Subcutaneous adipose tissue (tissue), 4 donors: ENCODE results near the gene LUZP2. TPM values are rescaled to one million over a fixed set of nuclear protein-coding genes. Genes with fewer than 3 reads are reported as not detected.

Source experiments
- total RNA-seq, 4 donors: library from RNA; depleted of rRNA; stranded (reverse); fragments of >200 nt; gene quantifications; one replicate each; pipeline ENCODE4 v1.1.0, GENCODE V29; 2016
- TF ChIP-seq, protein P1 (sequence below): fragments of 450-650 bp; IDR thresholded peaks from one replicate; pipeline ENCODE4 v1.5.1; 2016; ENCODE audit warnings: low read depth, mild to moderate bottlenecking, control low read depth, antibody characterized with exemption, moderate library complexity

LUZP2 gene
- total RNA-seq, 4 donors from 2014 or later = 0.33 to 0.66 (median 0.38) TPM; not detected in 1

DNA sequence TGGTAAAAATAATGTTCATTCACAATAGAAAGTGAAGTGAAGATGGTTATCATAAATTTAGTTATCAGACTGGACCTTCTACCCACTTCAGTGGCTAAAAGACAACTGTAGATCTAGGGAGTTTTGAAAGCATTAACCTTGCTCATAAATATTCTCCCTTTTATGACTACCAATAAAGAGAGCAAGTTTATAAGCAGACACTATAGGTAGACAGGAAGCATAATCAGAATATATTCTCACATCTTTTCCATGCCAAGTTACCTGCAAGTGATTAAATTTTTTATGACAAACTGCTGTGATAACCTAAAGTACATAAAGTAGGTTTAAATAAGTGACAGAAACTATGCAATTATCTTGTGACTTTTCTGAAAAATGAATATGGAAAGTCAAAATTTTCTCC, 62.5 kb downstream of the LUZP2 start:
- TF ChIP-seq, protein P1, sequence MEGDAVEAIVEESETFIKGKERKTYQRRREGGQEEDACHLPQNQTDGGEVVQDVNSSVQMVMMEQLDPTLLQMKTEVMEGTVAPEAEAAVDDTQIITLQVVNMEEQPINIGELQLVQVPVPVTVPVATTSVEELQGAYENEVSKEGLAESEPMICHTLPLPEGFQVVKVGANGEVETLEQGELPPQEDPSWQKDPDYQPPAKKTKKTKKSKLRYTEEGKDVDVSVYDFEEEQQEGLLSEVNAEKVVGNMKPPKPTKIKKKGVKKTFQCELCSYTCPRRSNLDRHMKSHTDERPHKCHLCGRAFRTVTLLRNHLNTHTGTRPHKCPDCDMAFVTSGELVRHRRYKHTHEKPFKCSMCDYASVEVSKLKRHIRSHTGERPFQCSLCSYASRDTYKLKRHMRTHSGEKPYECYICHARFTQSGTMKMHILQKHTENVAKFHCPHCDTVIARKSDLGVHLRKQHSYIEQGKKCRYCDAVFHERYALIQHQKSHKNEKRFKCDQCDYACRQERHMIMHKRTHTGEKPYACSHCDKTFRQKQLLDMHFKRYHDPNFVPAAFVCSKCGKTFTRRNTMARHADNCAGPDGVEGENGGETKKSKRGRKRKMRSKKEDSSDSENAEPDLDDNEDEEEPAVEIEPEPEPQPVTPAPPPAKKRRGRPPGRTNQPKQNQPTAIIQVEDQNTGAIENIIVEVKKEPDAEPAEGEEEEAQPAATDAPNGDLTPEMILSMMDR = no peak

DNA sequence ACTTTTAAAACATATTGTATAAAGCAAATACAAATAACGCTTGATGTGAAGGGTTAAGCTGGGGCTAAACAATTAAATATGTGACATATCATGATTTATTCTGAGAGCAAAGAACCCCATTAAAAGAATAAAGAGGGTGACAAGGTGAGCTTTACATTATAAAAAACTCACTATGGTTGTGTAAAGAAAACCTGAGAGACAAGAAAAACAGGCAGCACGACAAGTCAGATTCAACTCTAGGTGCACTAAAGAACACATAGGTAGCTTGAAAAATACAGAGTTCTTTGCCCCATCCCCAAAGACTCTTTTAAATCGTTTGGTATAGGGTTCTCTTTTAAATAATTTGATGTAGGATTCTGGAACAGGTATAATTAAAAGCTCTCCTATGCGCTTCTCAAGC, 63.5 kb downstream of the LUZP2 start:
- TF ChIP-seq, protein P1 = no peak

DNA sequence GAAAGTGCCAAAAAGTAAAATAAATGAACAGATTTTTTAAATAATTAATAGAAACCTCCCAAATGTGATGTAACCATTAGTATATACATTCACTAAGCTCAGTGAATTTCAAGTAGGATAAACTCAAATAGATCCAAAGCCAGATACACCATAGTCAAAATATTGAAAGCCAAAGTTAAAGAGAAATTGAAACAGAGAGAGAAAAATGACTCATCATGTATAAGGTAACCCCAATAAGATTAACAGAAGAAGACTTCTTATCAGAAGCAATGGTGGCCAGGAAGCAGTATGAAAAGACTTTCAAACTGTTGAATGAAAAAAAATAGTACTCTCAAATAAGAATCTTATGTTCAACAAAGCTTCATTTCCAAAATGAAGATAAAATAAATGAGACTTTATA, 70.5 kb downstream of the LUZP2 start:
- TF ChIP-seq, protein P1 = no peak

DNA sequence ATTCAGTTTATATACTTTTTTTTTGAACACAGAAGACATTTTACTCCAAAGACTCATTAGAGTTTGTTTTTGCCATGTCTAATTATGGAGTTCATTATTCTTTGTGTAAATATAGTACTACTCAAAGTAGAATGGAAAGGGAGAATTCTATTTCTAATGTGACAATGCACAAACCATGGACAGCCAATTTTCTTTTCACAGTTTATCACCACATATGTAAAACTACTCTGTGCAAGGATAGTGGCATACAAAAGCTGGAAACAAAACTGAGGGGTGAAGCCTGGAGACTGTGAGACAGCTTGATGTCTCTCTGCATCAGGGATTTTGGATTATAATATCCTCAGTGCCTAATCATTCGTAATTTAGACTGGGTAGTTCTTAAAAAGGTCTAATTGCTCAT, 75.5 kb downstream of the LUZP2 start:
- TF ChIP-seq, protein P1 = no peak

DNA sequence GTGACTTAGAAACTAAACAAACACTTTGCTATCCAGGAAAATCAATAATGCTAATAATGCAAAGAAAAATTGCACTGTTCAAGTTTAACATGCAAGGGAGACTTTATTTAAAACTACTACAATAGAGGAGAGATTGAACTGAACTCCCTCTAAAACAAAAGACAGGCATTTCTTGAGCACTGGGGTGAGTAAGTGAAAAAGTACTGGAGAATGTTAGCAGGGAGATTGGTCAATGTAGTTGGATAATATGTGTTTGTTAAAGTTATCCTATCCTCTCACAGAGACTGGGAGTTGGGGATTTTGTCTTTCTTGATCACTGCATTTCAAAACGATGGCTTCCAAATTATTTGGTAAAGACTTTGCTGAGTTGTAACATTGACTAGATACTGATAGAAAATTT, 77.6 kb downstream of the LUZP2 start:
- TF ChIP-seq, protein P1 = no peak

DNA sequence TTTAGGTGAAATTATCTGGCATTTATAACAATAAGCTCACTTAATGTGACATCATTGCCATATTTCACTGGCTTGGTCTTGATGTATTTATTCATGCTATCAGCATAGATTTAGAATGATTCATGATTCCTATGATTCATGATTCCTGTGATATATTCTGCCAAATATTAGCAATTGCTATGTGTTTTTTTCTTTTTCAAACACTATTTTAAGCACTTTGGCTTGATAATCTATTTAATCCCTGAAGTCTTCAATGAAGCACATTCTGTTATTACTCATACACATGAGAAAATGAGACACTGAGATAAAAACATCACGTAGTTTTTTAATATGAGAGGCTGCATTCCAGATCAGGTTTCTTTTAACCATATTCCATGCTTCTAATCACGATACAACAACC, 78.5 kb downstream of the LUZP2 start:
- TF ChIP-seq, protein P1 = no peak

DNA sequence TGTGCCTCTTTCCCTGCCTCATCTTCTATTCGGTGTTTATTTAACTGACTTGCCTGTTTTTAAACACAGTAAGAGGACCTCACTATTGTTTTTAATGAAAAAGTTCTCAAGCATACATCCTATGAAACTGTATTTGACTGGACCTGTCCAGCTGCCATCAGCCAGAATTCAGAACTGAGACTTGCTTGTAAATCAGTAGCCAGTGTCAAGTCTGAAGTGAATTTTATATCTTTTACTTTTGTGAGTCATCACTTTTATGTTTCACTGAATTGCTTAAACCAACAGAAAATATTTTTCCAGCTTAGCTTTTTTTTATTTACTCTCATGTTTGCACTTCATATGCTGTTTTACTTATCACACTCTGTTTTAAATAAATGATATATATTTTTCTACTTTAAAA, 88.3 kb downstream of the LUZP2 start:
- TF ChIP-seq, protein P1 = no peak

DNA sequence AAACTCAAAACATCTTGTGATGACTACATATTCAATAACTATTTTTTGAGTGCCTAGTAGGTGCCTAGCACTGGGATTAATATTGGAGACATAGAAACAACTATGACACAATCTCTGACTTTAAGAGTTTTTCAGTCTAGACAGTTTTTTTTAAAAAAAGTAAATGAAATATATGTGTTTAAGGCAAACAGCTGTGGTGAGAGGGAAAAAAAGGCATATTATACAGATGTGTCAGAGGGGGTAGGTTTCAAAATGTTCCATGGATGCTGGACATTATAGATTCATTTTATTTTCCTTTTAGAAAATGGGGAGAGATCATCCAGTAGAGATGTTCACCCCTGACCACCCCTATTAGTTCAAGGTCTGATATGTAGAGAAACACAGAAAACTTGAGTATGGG, 90.8 kb downstream of the LUZP2 start:
- TF ChIP-seq, protein P1 = no peak
